GM12892 (cell line): ENCODE data around the gene PRELP.

Source experiments
- POLR2A ChIP-seq: IDR thresholded peaks from 2 replicates; pipeline ENCODE4 v1.6.1; 2011; ENCODE audit warnings: low read depth, low read length, control low read depth
- POLR2AphosphoS5 ChIP-seq: IDR thresholded peaks from 2 replicates; pipeline ENCODE4 v1.6.1; 2011; ENCODE audit warnings: low read depth, low read length, control low read depth
- TAF1 ChIP-seq: IDR thresholded peaks from 2 replicates; pipeline ENCODE4 v1.6.1; 2011; ENCODE audit warnings: low read depth, mild to moderate bottlenecking, control low read depth, low read length, borderline replicate concordance

- TF ChIP-seq POLR2A (peak; percentile 56; the same call in 1 of the 2 replicates), POLR2AphosphoS5 (0 out of 2 replicates have a peak, but pooled peaks have one; percentile 44), TAF1 (no peak)
These were observed 46.5 kb upstream of the PRELP start for GRCh38 chr1:203428981-203429599.
